HCT116 (cell line): Measurements from ENCODE around the gene AAK1. TPM values are rescaled to one million over a fixed set of nuclear protein-coding genes. Genes with fewer than 3 reads are reported as not detected.

Source experiments
- ATAC-seq: fragments of 200-7000 bp; cut with Tn5 transposase; 2 replicates; pipeline ENCODE4 v1.9.1; 2020; ENCODE audit warnings: mild to moderate bottlenecking, moderate library complexity
- BruUV-seq: library from RNA; stranded (reverse); fragments of 400-500 nt; replicated peaks from 2 replicates; lab custom pipeline; 2021; lab: Mats Ljungman, UMichigan
- CTCF ChIA-PET: fragments of 300-600 bp; sonication (Branson Sonifier 250); formaldehyde crosslinking; loops from one replicate; lab custom pipeline; 2021; ENCODE audit warnings: antibody characterized with exemption; lab: Charles Lee
- POLR2A ChIA-PET: fragments of 300-600, 350-600 bp; sonication (Branson Sonifier 250); formaldehyde crosslinking; loops from one replicate; lab custom pipeline; 2021; ENCODE audit warnings: antibody characterized with exemption; lab: Charles Lee
- RAD21 ChIA-PET, 2 experiments: fragments of 300-600 bp; sonication (Branson Sonifier 250); formaldehyde crosslinking; loops; one replicate each; lab custom pipeline; 2023; ENCODE audit warnings: low total read pairs in 2 of 2; ENCODE audit not compliant: uncharacterized antibody in 2 of 2, unreplicated experiment in 2 of 2, low non-redundant PET in 1 of 2; lab: Charles Lee
- DNase-seq: peaks from one replicate; pipeline ENCODE4 v3.0.0-alpha.2; 2010; ENCODE audit warnings: low read depth, low spot score
- H2AFZ ChIP-seq: fragments of 200-600 bp; shearing (Covaris generic), sonication (generic); 2 replicates; pipeline ENCODE4 v1.6.1; 2017; ENCODE audit warnings: low read depth, mixed run types, mixed read lengths, antibody characterized with exemption, low read length; ENCODE audit not compliant: poor library complexity, severe bottlenecking
- H3K27ac ChIP-seq: 2 replicates; pipeline ENCODE4 v1.5.1; 2012; ENCODE audit warnings: low read depth, low read length
- H3K27me3 ChIP-seq: fragments of 200-600 bp; sonication (generic); 2 replicates; pipeline ENCODE4 v1.6.1; 2016; ENCODE audit warnings: mixed run types, low read length, mixed read lengths; ENCODE audit not compliant: insufficient read depth
- H3K36me3 ChIP-seq, 2 experiments: fragments of 200-500 bp in 1 of 2; fragments of 200-600 bp in 1 of 2; sonication (Bioruptor generic) in 1 of 2; sonication (generic) in 1 of 2; 2 replicates each; pipeline versions ENCODE4 v1.5.1 to v1.6.1; 2014 to 2016; ENCODE audit warnings: low read length in 2 of 2, inconsistent platforms in 1 of 2, mixed read lengths in 1 of 2, mixed run types in 1 of 2; ENCODE audit not compliant: insufficient read depth in 2 of 2, control insufficient read depth in 1 of 2
- H3K4me1 ChIP-seq, 2 experiments: fragments of 200-600 bp in 1 of 2; sonication (generic) in 1 of 2; 2 replicates each; pipeline versions ENCODE4 v1.5.1 to v1.6.1; 2012 to 2017; ENCODE audit warnings: low read length in 2 of 2, inconsistent platforms in 1 of 2, mild to moderate bottlenecking in 1 of 2, mixed read lengths in 1 of 2, mixed run types in 1 of 2, moderate library complexity in 1 of 2; ENCODE audit not compliant: insufficient read depth in 2 of 2, control insufficient read depth in 1 of 2
- H3K4me2 ChIP-seq: fragments of 200-600 bp; sonication (generic); 2 replicates; pipeline ENCODE4 v1.6.1; 2017; ENCODE audit warnings: mixed run types, low read length, mixed read lengths
- H3K4me3 ChIP-seq, 2 experiments: fragments of 200-600 bp in 1 of 2; sonication (generic) in 1 of 2; replicated peaks in 1 of 2; 2 replicates each; pipeline ENCODE4 v1.5.1; 2011 to 2016; ENCODE audit warnings: low read length in 2 of 2, control low read depth in 1 of 2, low read depth in 1 of 2, mild to moderate bottlenecking in 1 of 2, mixed read lengths in 1 of 2, mixed run types in 1 of 2
- H3K79me2 ChIP-seq: fragments of 200-600 bp; sonication (generic); 2 replicates; pipeline ENCODE4 v1.6.1; 2017; ENCODE audit warnings: mild to moderate bottlenecking, mixed run types, low read length, moderate library complexity, mixed read lengths; ENCODE audit not compliant: insufficient read depth
- H3K9ac ChIP-seq: fragments of 200-600 bp; sonication (generic); 2 replicates; pipeline ENCODE4 v1.6.1; 2016; ENCODE audit warnings: low read length, mixed read lengths
- H3K9me2 ChIP-seq: fragments of 200-600 bp; sonication (generic), shearing (Covaris generic); 2 replicates; pipeline ENCODE4 v1.6.1; 2017; ENCODE audit warnings: mixed run types, mild to moderate bottlenecking, moderate library complexity; ENCODE audit not compliant: insufficient read depth
- H3K9me3 ChIP-seq, 2 experiments: fragments of 200-500 bp in 1 of 2; fragments of 200-600 bp in 1 of 2; sonication (Bioruptor generic) in 1 of 2; sonication (generic) in 1 of 2; 2 replicates each; pipeline ENCODE4 v1.6.1; 2014 to 2017; ENCODE audit warnings: low read length in 2 of 2, mixed read lengths in 2 of 2, inconsistent platforms in 1 of 2, low read depth in 1 of 2, mild to moderate bottlenecking in 1 of 2, mixed run types in 1 of 2, moderate library complexity in 1 of 2; ENCODE audit not compliant: control insufficient read depth in 1 of 2, insufficient read depth in 1 of 2
- H4K20me1 ChIP-seq: fragments of 200-600 bp; sonication (generic), shearing (Covaris generic); 2 replicates; pipeline ENCODE4 v1.6.1; 2017; ENCODE audit warnings: mixed run types, mild to moderate bottlenecking, moderate library complexity; ENCODE audit not compliant: insufficient read depth
- EZH2 ChIP-seq: fragments of 200-600 bp; sonication (generic); IDR thresholded peaks from 2 replicates; pipeline ENCODE4 v1.6.1; 2017; ENCODE audit warnings: antibody characterized with exemption, mixed run types
- JUND ChIP-seq: IDR thresholded peaks from 2 replicates; pipeline ENCODE4 v1.6.1; 2012
- RAD21 ChIP-seq: IDR thresholded peaks from 2 replicates; pipeline ENCODE4 v1.6.1; 2012; ENCODE audit warnings: low read depth, mild to moderate bottlenecking
- ZFX ChIP-seq: fragments of 450-650 bp; IDR thresholded peaks from 2 replicates; pipeline ENCODE4 v1.6.1; 2017
- ZNF274 ChIP-seq: fragments of 200-500 bp; sonication (Bioruptor generic); IDR thresholded peaks from 2 replicates; pipeline ENCODE4 v1.6.1; 2014; ENCODE audit warnings: mild to moderate bottlenecking, low read depth, low read length, inconsistent platforms
- intact Hi-C: fragments of 100-400 bp; cut with micrococcal nuclease; formaldehyde crosslinking; loops from 2 replicates; pipeline ENCODE4 v1.10.0; 2022
- total RNA-seq: library from RNA; stranded (reverse); gene quantifications from one replicate; pipeline ENCODE4 v1.2.1, GENCODE V29; 2021; ENCODE audit not compliant: unreplicated experiment
- TF ChIP-seq, protein P1 (sequence below): IDR thresholded peaks from 2 replicates; pipeline ENCODE4 v1.6.1; 2011; ENCODE audit warnings: mild to moderate bottlenecking, low read length, moderate library complexity; ENCODE audit not compliant: insufficient replicate concordance; ENCODE audit errors: extremely low read depth
- TF ChIP-seq, protein P2 (sequence below): IDR thresholded peaks from 2 replicates; pipeline ENCODE4 v1.6.1; 2012
- TF ChIP-seq, protein P3 (sequence below), 3 experiments: fragments of 200-600 bp in 1 of 3; sonication (generic) in 1 of 3; IDR thresholded peaks in 2 of 3; conservative IDR thresholded peaks in 1 of 3; 2 replicates each; pipeline ENCODE4 v1.5.1; 2012 to 2017; ENCODE audit warnings: low read depth in 2 of 3, low read length in 2 of 3, antibody characterized with exemption in 1 of 3, borderline replicate concordance in 1 of 3, control low read depth in 1 of 3, mild to moderate bottlenecking in 1 of 3, mixed read lengths in 1 of 3, mixed run types in 1 of 3, moderate library complexity in 1 of 3; ENCODE audit not compliant: insufficient read depth in 1 of 3

The AAK1 gene
- total RNA-seq, 1 experiment from 2014 or later, result 32.0 TPM

DNA sequence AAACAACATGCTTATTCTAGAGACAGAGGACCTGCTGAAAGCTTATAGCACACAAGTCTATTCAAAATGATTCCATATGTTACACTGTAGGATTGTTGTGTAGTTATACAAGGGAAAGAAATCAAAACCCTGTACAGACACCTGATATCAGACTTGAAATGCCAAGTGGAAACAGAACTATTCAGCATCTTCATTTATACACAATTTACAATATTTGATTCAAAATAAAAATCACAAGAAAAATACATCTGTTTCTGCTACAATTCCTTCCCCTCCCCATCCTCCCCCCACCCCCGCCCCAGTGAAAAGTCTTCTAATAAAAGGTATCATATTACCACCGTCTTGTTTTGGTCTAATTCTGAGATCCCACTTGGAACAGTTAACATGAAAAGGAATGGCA, 168.9 kb downstream of the AAK1 start:
- no peak overlapping the region for H3K9ac ChIP-seq
- H3K27me3 ChIP-seq, result no peaks in the 10 kb centered on the region
- H2AFZ ChIP-seq, result no peak overlapping the region
- H3K4me3 ChIP-seq, result no peak overlapping the region
- DNase-seq (no peak), ATAC-seq (no peak)
- ChIA-PET CTCF (no interaction called here), RAD21 (no interaction called here), POLR2A (no interaction called here)
- H3K9me3 ChIP-seq, result no peaks in the 10 kb centered on the region
- no peak for TF ChIP-seq EZH2
- no peak for TF ChIP-seq JUND
- no peaks in the 10 kb centered on the region for H3K36me3 ChIP-seq
- no peaks in the 10 kb centered on the region for H3K79me2 ChIP-seq
- intact Hi-C loops, result no loop called here
- H3K27ac ChIP-seq, result no peak overlapping the region
- H4K20me1 ChIP-seq, result no peaks in the 10 kb centered on the region
- H3K4me2 ChIP-seq, result no peak overlapping the region
- no peaks in the 10 kb centered on the region for H3K4me1 ChIP-seq
- no TSS peak for BruUV-seq
- no peaks in the 10 kb centered on the region for H3K9me2 ChIP-seq

- H3K27ac ChIP-seq, result no peak overlapping the region
- no peak for TF ChIP-seq ZNF274
- TF ChIP-seq, protein P1, sequence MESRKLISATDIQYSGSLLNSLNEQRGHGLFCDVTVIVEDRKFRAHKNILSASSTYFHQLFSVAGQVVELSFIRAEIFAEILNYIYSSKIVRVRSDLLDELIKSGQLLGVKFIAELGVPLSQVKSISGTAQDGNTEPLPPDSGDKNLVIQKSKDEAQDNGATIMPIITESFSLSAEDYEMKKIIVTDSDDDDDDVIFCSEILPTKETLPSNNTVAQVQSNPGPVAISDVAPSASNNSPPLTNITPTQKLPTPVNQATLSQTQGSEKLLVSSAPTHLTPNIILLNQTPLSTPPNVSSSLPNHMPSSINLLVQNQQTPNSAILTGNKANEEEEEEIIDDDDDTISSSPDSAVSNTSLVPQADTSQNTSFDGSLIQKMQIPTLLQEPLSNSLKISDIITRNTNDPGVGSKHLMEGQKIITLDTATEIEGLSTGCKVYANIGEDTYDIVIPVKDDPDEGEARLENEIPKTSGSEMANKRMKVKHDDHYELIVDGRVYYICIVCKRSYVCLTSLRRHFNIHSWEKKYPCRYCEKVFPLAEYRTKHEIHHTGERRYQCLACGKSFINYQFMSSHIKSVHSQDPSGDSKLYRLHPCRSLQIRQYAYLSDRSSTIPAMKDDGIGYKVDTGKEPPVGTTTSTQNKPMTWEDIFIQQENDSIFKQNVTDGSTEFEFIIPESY, result no peak
- TF ChIP-seq, protein P2, sequence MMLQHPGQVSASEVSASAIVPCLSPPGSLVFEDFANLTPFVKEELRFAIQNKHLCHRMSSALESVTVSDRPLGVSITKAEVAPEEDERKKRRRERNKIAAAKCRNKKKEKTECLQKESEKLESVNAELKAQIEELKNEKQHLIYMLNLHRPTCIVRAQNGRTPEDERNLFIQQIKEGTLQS, result no peak
- TF ChIP-seq RAD21, result no peak
- TF ChIP-seq, protein P3, sequence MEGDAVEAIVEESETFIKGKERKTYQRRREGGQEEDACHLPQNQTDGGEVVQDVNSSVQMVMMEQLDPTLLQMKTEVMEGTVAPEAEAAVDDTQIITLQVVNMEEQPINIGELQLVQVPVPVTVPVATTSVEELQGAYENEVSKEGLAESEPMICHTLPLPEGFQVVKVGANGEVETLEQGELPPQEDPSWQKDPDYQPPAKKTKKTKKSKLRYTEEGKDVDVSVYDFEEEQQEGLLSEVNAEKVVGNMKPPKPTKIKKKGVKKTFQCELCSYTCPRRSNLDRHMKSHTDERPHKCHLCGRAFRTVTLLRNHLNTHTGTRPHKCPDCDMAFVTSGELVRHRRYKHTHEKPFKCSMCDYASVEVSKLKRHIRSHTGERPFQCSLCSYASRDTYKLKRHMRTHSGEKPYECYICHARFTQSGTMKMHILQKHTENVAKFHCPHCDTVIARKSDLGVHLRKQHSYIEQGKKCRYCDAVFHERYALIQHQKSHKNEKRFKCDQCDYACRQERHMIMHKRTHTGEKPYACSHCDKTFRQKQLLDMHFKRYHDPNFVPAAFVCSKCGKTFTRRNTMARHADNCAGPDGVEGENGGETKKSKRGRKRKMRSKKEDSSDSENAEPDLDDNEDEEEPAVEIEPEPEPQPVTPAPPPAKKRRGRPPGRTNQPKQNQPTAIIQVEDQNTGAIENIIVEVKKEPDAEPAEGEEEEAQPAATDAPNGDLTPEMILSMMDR (IDR thresholded peaks at IDR 0.05 in 2 of 3, conservative IDR thresholded peaks at IDR 0.05 in 1 of 3; ENCODE audit: borderline replicate concordance in 1 of 3, insufficient read depth in 1 of 3, low read depth in 2 of 3, low read length in 2 of 3), result no peak
- no peak for TF ChIP-seq ZFX
- no peaks in the 10 kb centered on the region for H3K27me3 ChIP-seq
- H3K36me3 ChIP-seq, result no peaks in the 10 kb centered on the region
- H3K9me2 ChIP-seq, result no peaks in the 10 kb centered on the region
- no peak overlapping the region for H3K4me3 ChIP-seq
- no peaks in the 10 kb centered on the region for H4K20me1 ChIP-seq
- no peaks in the 10 kb centered on the region for H3K9me3 ChIP-seq
- CTCF ChIA-PET, result no interaction called here
- no TSS peak for BruUV-seq
- no peak overlapping the region for H3K4me2 ChIP-seq
- no peaks in the 10 kb centered on the region for H3K79me2 ChIP-seq
- POLR2A ChIA-PET, result no interaction called here
- RAD21 ChIA-PET, result no interaction called here
- H3K9ac ChIP-seq, result no peak overlapping the region
- DNase-seq, result no peak
- H3K4me1 ChIP-seq, result no peaks in the 10 kb centered on the region
- no peak overlapping the region for H2AFZ ChIP-seq
- ATAC-seq, result no peak
- intact Hi-C loops, result no loop called here
Observed at GRCh38 chr2:69471793-69472192, 171.7 kb downstream of the AAK1 start.
